HG03378 (cell line): Measurements from ENCODE around the gene PPP6R2.
A peak's percentile ranks its signal among the peaks of the same experiment; 100 is the strongest.

Experiments
- ATAC-seq: cut with Tn5 transposase; IDR thresholded peaks from one replicate; pipeline ENCODE4 v1.9.1; 2021; ENCODE audit warnings: mild to moderate bottlenecking, moderate library complexity; ENCODE audit not compliant: unreplicated experiment

PPP6R2 gene

DNA sequence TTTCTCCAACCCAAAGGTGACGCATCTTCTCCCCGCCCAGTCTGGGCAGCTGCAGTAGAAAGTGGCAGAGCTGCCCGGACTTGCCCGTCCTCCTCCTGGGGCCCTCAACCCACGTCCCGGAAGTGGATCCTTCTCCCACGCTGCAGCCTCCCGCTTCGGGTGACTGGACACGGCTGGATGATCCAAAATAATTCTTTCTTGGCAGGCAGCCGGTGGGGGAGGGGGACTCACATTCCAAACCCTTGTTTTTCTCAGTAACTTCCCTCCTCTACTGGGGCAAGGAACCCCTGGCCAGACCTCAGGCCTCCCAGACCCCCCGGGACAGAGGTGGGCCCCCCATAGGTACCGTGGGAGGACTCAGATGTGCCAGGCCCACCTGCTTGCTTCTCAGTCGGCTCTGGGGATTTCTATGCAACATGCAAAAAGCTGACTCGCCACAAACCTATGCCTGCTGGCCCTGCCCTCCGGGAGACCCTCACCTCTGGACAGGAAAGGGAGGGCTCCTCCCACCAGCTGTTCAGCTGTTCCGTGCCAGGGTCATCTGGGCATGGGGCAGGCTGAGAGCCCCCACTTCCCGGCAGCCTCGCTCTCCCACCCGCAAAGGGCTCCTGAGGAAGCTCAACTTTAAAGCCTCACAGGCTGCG lies 37.1 kb upstream of the PPP6R2 start:
- ATAC-seq = no peak

- no peak for ATAC-seq
These were observed 36.1 kb upstream of the PPP6R2 start, which contains the start of gene PLXNB2 for GRCh38 chr22:50306753-50307749. Gene PLXNB2 (minus strand): TSS chr22:50307646. CDS start chr22:50290584, 17,062 bp downstream.

GRCh38 chr22:50307890-50308596 lies 35.1 kb upstream of the PPP6R2 start:
- ATAC-seq = no peak

DNA sequence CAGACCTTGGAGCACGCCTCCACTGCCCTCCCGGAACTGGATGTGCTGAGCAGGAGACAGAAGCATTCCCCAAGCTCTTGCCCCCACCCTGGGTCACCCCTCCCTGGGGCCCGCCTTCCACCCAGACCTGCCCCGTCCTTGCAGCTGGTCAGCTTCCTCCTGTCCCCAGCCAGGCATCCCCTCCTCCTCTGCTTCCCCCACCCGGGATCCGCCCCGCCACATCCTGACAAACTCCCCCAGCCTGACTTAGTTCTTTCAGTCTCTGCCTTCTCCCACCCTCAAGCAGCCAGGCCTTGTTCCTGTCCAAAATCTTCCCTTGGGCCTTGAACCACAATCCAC lies 34.6 kb upstream of the PPP6R2 start:
- ATAC-seq = no peak

DNA sequence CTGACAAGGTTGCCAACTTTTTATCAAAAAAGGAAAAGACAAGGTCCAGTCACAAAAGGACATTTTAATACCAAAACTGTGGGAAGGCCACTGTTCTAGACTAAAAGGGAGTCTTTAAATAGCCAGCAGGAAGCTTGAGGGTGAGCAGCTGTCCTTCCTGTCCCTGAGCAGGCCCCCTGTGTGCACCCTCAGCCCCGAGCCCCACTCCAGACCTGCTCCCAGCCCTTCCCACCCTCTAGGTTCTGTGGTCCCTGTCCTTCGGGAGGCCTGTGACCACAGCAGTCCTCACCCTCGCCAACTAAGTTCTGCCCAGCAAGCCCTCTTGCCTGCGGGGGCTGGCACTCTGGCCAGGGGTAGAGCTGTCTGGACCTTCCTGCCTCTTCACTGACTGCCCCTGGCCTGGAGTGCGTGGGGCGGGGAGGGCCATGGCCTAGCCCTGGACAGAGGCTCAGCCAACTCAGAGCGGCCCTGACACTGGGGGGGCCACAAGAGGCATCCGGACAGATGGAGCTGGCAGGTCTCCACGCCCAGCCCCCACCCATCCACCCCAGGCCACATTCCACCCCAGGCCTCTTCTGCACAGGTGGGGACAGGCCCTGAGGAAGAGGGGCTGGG lies 34.0 kb upstream of the PPP6R2 start:
- no peak for ATAC-seq

DNA sequence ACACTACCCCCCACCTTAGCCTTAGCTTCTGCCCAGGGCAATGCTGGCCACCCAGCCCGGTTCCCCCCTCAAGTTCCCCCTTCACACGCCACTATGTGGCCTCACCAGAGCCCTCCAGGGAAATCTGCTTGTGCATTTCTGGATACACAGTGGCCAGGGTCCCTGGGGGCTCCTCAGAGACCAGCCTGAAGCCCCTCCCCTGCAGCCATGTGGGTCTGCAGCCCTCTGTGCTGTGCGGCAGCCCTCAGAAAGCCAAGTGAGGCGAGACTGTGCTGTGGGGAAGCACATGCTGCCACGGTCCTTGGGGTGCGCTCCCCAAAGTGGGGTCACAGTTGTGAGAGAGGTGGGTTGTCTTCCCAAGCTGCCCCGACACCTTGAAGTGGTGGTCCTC lies 33.5 kb upstream of the PPP6R2 start:
- no peak for ATAC-seq

- no peak for ATAC-seq
These were observed 33.0 kb upstream of the PPP6R2 start for GRCh38 chr22:50310031-50310722.

- no peak for ATAC-seq
These were observed 32.1 kb upstream of the PPP6R2 start for GRCh38 chr22:50310949-50311444.

DNA sequence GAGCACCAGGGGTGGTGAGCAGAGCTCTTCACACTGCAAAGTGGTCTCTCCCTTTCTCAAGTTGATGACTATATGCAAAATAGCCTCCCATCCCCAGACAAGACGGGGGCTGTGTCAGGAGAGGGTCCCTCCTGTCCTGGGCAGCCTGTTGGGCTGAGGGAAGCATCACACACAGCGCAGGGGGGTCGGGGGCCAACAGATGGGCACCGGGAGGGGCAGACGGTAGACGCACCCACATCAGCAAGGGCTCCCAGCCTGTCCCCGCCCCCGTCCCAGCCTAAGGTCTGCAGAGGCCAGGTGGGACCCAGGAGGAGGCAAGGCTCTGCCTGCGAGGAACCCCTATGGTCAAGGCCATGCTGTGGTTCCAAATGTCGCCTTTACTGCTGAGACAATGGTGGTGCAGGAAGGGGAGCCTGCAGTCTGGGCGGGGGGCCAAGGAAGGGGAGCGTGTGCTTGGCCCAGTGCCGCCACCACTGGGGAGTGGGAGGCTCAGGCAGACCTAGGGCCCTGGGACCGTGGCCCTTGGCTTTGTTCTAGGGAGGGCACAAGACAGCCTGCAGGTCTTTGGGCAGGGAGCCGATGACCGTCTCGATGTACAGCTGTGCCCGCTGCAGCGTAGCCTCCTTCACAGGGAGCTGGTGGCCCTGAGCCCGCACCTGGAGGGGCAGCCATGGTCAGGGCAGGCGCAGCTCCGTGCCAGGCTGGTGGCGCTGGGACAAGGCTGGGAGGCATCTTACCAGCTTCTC lies 31.3 kb upstream of the PPP6R2 start:
- ATAC-seq = no peak

GRCh38 chr22:50312371-50312770 lies 30.8 kb upstream of the PPP6R2 start:
- ATAC-seq = no peak

DNA sequence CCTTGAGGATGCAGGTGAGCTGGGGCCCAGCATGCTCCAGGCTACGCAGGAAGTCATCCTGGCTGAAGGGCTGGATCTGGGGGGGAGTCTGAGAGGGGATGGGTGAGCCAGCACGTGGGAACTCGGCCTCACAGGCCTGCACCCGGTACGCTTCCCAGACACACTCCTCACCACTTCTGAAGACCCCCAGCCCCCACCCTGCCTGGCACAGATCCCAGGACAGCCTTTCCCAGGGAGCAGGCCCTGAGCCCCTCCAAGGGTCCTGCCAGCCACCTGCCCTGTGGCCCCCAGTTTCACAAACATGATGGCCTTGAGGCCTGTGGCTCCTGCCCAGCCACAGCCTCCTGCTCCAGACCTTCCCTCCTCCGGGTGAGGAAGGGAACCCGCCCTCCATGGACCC lies 30.1 kb upstream of the PPP6R2 start:
- ATAC-seq = no peak

DNA sequence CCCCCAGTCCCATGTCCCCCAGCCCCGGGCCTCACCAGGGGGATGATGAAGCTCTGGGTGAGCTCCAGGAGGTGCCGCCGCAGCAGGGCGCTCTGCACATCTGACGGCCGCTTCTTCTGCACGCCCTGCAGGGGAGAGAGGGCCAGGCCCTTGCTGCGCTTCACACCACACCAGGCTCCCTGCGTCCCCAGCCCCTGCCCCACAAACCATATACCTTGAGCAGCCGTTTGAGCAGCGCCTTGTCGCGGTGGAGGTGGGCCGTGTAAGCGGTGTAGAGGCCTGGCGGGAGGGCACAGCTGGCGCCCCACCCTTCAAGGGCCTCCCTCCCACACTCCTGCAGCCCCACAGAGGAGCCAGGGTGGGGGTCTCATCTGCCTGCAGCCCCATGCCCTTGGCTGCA lies 29.5 kb upstream of the PPP6R2 start:
- ATAC-seq = no peak

GRCh38 chr22:50314081-50314454 lies 29.1 kb upstream of the PPP6R2 start:
- ATAC-seq = no peak

DNA sequence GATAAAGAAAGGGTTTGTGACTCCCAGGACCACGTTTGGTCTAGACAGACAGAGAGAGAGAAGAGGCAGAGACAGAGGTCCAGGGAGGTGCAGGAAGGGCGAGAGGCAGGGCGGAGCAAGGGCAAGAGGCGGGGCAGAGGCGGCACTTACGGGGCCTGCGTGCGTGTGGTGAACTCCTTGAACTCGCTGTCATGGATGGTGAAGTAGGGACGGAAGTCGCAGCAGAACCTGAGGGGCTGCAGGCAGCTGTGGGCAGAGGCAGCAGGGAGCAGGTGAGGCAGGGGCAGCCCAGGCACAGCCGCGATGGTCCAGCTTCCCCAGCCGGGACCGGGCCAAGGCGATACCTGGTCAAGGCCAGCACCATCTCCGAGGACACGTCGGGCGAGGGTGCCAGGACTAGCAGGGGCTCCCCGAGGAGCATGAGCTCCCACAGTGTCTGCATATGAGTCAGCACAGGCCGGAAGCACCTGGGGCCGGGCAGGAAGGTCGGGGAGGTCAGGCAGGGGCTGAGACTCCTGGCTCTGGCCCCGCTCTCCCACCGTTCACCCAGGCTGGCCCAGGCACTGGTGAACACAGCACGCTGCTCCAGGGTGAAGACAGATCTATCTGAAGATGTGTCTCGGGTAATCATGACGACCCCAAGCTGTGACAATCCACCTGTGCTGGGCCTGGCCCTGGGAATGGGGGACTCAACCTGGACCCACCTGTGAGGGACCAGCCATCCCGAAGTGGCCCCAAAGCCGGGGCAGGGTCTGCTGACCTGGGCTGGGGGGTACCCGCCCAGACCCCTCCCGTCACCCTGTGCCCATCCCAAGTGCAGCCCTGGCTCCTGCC lies 28.5 kb upstream of the PPP6R2 start:
- ATAC-seq = peak; percentile 54

GRCh38 chr22:50315289-50316113 lies 27.6 kb upstream of the PPP6R2 start:
- peak; percentile 13 for ATAC-seq

GRCh38 chr22:50316114-50317065 lies 26.7 kb upstream of the PPP6R2 start:
- ATAC-seq = no peak

DNA sequence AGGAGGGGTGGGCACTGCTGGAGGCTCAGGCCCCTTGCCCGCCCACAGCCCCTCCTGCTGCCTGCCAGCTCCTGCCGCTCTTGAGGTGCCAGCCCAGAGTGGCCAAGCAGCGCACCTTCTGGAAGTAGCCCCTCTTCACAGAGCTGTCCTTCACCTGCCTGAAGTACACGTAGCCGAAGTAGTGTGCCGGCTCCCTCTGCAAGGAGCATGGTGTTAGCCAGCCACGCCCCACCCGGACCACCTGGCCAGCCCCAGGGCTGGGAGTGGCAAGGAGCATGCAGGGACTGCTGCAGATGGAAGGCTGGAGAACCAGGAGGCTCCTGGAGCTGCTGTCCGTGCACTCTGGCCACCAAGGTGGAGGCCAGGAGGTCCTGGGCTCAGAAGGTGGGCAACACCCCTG lies 25.9 kb upstream of the PPP6R2 start:
- no peak for ATAC-seq
